NCI-H1048 (cell line): Measurements from ENCODE around the gene MIXL1.
"Not testable (repeated sequence)": the region's sequence is repeated elsewhere in the genome, so short reads cannot be mapped to it uniquely, and the experiment has no call there.

Experiments used
- DNase-seq: peaks from one replicate; lab custom pipeline; 2025; lab: John Stamatoyannopoulos, UW

Gene MIXL1

GRCh38 chr1:226215239-226215638 lies 8.2 kb upstream of the MIXL1 start:
- DNase-seq: no peak

- DNase-seq: no peak
Observed at GRCh38 chr1:226216056-226216455, 7.4 kb upstream of the MIXL1 start.

- DNase-seq: no peak
Observed at GRCh38 chr1:226217273-226217672, 6.2 kb upstream of the MIXL1 start.

- DNase-seq: no peak
Observed at GRCh38 chr1:226220473-226221189, 2.8 kb upstream of the MIXL1 start.

- no peak for DNase-seq
Observed at GRCh38 chr1:226222686-226223085, 778 bp upstream of the MIXL1 start.

- DNase-seq: no peak
Observed at GRCh38 chr1:226223786-226224244, 351 bp downstream of the MIXL1 start.

GRCh38 chr1:226226601-226227000 lies 3.1 kb downstream of the MIXL1 start:
- DNase-seq: no peak

GRCh38 chr1:226233293-226233692 lies 9.8 kb downstream of the MIXL1 start:
- no peak for DNase-seq

- no peak for DNase-seq
Observed at GRCh38 chr1:226233806-226234205, 10.3 kb downstream of the MIXL1 start.

GRCh38 chr1:226236826-226237225 lies 13.4 kb downstream of the MIXL1 start:
- no peak for DNase-seq

GRCh38 chr1:226239421-226239820 lies 16.0 kb downstream of the MIXL1 start:
- DNase-seq: no peak

GRCh38 chr1:226248091-226248490 lies 24.6 kb downstream of the MIXL1 start:
- no peak for DNase-seq

GRCh38 chr1:226248796-226249195 lies 25.3 kb downstream of the MIXL1 start:
- no peak for DNase-seq

- no peak for DNase-seq
Observed at GRCh38 chr1:226250511-226250910, 27.0 kb downstream of the MIXL1 start.

GRCh38 chr1:226252841-226253240 lies 29.4 kb downstream of the MIXL1 start:
- not testable (repeated sequence) for DNase-seq

GRCh38 chr1:226253933-226254332 lies 30.5 kb downstream of the MIXL1 start:
- no peak for DNase-seq

- DNase-seq: no peak
Observed at GRCh38 chr1:226255380-226255779, 31.9 kb downstream of the MIXL1 start.

- no peak for DNase-seq
Observed at GRCh38 chr1:226261818-226262217, 38.4 kb downstream of the MIXL1 start.

GRCh38 chr1:226268421-226269124 lies 45.1 kb downstream of the MIXL1 start:
- no peak for DNase-seq

GRCh38 chr1:226272233-226272902 lies 48.9 kb downstream of the MIXL1 start:
- not testable (repeated sequence) for DNase-seq

- DNase-seq: no peak
Observed at GRCh38 chr1:226274138-226274537, 50.7 kb downstream of the MIXL1 start.

GRCh38 chr1:226276077-226276682 lies 52.7 kb downstream of the MIXL1 start:
- DNase-seq: no peak
